GM12891 (cell line): ENCODE results near the gene KCNMA1.

Experiments
- PAX5 ChIP-seq: IDR thresholded peaks from 2 replicates; pipeline ENCODE4 v1.6.1; 2011; ENCODE audit warnings: low read length, moderate library complexity, mild to moderate bottlenecking; ENCODE audit not compliant: insufficient read depth, severe bottlenecking
- POLR2A ChIP-seq: IDR thresholded peaks from 2 replicates; pipeline ENCODE4 v1.6.1; 2011; ENCODE audit warnings: low read depth, low read length, control low read depth
- POLR2AphosphoS5 ChIP-seq: IDR thresholded peaks from 2 replicates; pipeline ENCODE4 v1.6.1; 2011; ENCODE audit warnings: low read depth, low read length, control low read depth
- TAF1 ChIP-seq: IDR thresholded peaks from 2 replicates; pipeline ENCODE4 v1.6.1; 2011; ENCODE audit warnings: low read depth, low read length, control low read depth

- TF ChIP-seq POLR2AphosphoS5 (no peak), TAF1 (no peak), POLR2A (no peak), PAX5 (no peak)
Observed at GRCh38 chr10:77478247-77478961, 159.2 kb downstream of the KCNMA1 start.
